Activated CD8-positive, alpha-beta memory T cell treated with anti-CD3 and anti-CD28 coated beads, Interleukin-2, amount 10 ng/mL, durations not matched to agents 7 days and 5 days (primary cell): Measurements from ENCODE around the gene ZNF556. TPM values are rescaled to one million over a fixed set of nuclear protein-coding genes. Genes with fewer than 3 reads are reported as not detected.

Experiments used
- total RNA-seq, 2 experiments: library from RNA; stranded (reverse); gene quantifications; one replicate each; pipeline ENCODE4 v1.2.3, GENCODE V29; 2021

ZNF556 gene
- total RNA-seq, 2 experiments from 2014 or later = not detected

Other genes starting within 250 kb of the ZNF556 start
- gene GNG7, start 164.6 kb upstream of the ZNF556 start, total RNA-seq = not detected
- not detected for gene DIRAS1, start 146.0 kb upstream of the ZNF556 start, total RNA-seq
- gene SLC39A3, start 127.3 kb upstream of the ZNF556 start, total RNA-seq = 10 to 100 TPM; 36.9 to 41.3 TPM
- gene SGTA, start 84.1 kb upstream of the ZNF556 start, total RNA-seq = 10 to 100 TPM; 49.3 to 58.6 TPM
- 100 to 1,000 TPM; 138 to 139 TPM for gene THOP1, start 81.8 kb upstream of the ZNF556 start, total RNA-seq
- gene ZNF554, start 47.5 kb upstream of the ZNF556 start, total RNA-seq = 1 to 10 TPM; 1.1 to 1.6 TPM
- gene ZNF555, start 25.9 kb upstream of the ZNF556 start, total RNA-seq = 1 to 10 TPM; 2.5 to 3.1 TPM
- gene ZNF57, start 33.6 kb downstream of the ZNF556 start, total RNA-seq = 1 to 10 TPM; 4.5 to 4.6 TPM
- gene ZNF77, start 77.6 kb downstream of the ZNF556 start, total RNA-seq = 1 to 10 TPM; 4.1 to 4.9 TPM
- 1 to 10 TPM; 1.9 to 3.2 TPM for gene TLE6, start 110.2 kb downstream of the ZNF556 start, total RNA-seq
- gene TLE2, start 161.9 kb downstream of the ZNF556 start, total RNA-seq = 1 to 10 TPM in 1 of 2 experiments, under 1 TPM in 1; 0.47 to 1.0 TPM
- 100 to 1,000 TPM; 508 to 583 TPM for gene TLE5, start 195.2 kb downstream of the ZNF556 start, total RNA-seq
- 1 to 10 TPM in 1 of 2 experiments, under 1 TPM in 1; 0.50 to 1.2 TPM for gene GNA11, start 227.0 kb downstream of the ZNF556 start, total RNA-seq